ENCODE measurements around the gene PDILT.

DNA sequence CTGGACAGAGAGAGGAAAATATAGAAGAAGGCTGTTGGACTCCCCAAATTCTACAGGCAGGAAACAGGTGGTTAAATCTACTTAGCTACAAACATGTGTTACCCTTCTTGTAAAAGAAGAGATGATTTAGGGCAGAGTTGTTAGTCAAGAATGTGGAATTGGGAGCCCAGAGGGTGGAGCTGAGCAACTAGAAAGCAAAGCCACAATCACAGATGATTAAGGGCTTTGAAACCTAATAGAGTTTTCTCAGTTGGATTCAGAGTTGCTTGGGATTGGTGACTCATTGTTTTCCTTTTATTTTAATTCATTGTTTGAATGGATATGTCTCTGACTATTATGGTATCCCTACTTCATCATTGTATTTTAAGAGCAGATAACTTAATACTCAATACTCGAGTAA lies 11.0 kb upstream of the PDILT start:
- TF ChIP-seq POLR2A (IDR thresholded peaks at IDR 0.05; ENCODE audit: low read depth, low read length) (no peak), EZH2 (IDR thresholded peaks at IDR 0.05; ENCODE audit: borderline replicate concordance, low read depth, low read length, severe bottlenecking) (no peak)
- TF ChIP-seq, protein P1, sequence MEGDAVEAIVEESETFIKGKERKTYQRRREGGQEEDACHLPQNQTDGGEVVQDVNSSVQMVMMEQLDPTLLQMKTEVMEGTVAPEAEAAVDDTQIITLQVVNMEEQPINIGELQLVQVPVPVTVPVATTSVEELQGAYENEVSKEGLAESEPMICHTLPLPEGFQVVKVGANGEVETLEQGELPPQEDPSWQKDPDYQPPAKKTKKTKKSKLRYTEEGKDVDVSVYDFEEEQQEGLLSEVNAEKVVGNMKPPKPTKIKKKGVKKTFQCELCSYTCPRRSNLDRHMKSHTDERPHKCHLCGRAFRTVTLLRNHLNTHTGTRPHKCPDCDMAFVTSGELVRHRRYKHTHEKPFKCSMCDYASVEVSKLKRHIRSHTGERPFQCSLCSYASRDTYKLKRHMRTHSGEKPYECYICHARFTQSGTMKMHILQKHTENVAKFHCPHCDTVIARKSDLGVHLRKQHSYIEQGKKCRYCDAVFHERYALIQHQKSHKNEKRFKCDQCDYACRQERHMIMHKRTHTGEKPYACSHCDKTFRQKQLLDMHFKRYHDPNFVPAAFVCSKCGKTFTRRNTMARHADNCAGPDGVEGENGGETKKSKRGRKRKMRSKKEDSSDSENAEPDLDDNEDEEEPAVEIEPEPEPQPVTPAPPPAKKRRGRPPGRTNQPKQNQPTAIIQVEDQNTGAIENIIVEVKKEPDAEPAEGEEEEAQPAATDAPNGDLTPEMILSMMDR (IDR thresholded peaks at IDR 0.05; ENCODE audit: extremely low read depth in 1 of 2, insufficient read depth in 1 of 2, low read depth in 1 of 2, low read length in 2 of 2) = no peak
- TF ChIP-seq, protein P2, sequence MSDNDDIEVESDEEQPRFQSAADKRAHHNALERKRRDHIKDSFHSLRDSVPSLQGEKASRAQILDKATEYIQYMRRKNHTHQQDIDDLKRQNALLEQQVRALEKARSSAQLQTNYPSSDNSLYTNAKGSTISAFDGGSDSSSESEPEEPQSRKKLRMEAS (IDR thresholded peaks at IDR 0.05; ENCODE audit: insufficient read depth, insufficient read length) = no peak

All from endothelial cell of umbilical vein (primary cell).